IMR-90 (cell line): Measurements from ENCODE around the gene DGKH. TPM values are rescaled to one million over a fixed set of nuclear protein-coding genes. Genes with fewer than 3 reads are reported as not detected.

Experiments used
- ATAC-seq: fragments of 200-7000 bp; cut with Tn5 transposase; 2 replicates; pipeline ENCODE4 v1.9.1; 2020; ENCODE audit warnings: low read depth, mild to moderate bottlenecking, moderate library complexity
- BruUV-seq: library from RNA; stranded (reverse); fragments of 400-500 nt; replicated peaks from 2 replicates; lab custom pipeline; 2021; lab: Mats Ljungman, UMichigan
- CTCF ChIA-PET: fragments of 300-600 bp; formaldehyde crosslinking; extraction: SDS; loops from one replicate; lab custom pipeline; 2021; ENCODE audit warnings: antibody characterized with exemption; lab: Yijun Ruan, JAX
- POLR2A ChIA-PET: fragments of 300-600 bp; sonication (Branson Sonifier 250); formaldehyde crosslinking; loops from one replicate; lab custom pipeline; 2022; ENCODE audit warnings: antibody characterized with exemption; ENCODE audit not compliant: unreplicated experiment; lab: Charles Lee
- DNase-seq: peaks from one replicate; pipeline ENCODE4 v3.0.0; 2013
- H2AFZ ChIP-seq: replicated peaks from 2 replicates; pipeline ENCODE3; 2013; ENCODE audit warnings: low read length, mild to moderate bottlenecking; ENCODE audit not compliant: poor library complexity
- H2AK5ac ChIP-seq: 2 replicates; pipeline ENCODE4 v1.6.1; 2013; ENCODE audit warnings: low read depth, low read length, inconsistent platforms
- H2AK9ac ChIP-seq: replicated peaks from 2 replicates; pipeline ENCODE3; 2013; ENCODE audit warnings: mild to moderate bottlenecking, low read depth, low read length, moderate library complexity; ENCODE audit not compliant: poor library complexity
- H2BK120ac ChIP-seq: 2 replicates; pipeline ENCODE4 v1.6.1; 2013; ENCODE audit warnings: low read depth, low read length, inconsistent platforms
- H2BK15ac ChIP-seq: 3 replicates; pipeline ENCODE4 v1.6.1; 2013; ENCODE audit warnings: low read depth, low read length, inconsistent platforms
- H2BK20ac ChIP-seq: 2 replicates; pipeline ENCODE4 v1.6.1; 2013; ENCODE audit warnings: low read depth, mild to moderate bottlenecking, inconsistent platforms, low read length, moderate library complexity
- H2BK5ac ChIP-seq: 2 replicates; pipeline ENCODE4 v1.6.1; 2013; ENCODE audit warnings: mild to moderate bottlenecking, low read depth, low read length, inconsistent platforms; ENCODE audit not compliant: poor library complexity, severe bottlenecking
- H3K14ac ChIP-seq: replicated peaks from 2 replicates; pipeline ENCODE4 v1.6.1; 2013; ENCODE audit warnings: low read depth, low read length, inconsistent platforms
- H3K18ac ChIP-seq: 2 replicates; pipeline ENCODE4 v1.6.1; 2013; ENCODE audit warnings: low read depth, low read length, control low read depth
- H3K23ac ChIP-seq: 2 replicates; pipeline ENCODE4 v1.6.1; 2013; ENCODE audit warnings: low read depth, low read length, inconsistent platforms
- H3K27ac ChIP-seq: 2 replicates; pipeline ENCODE4 v1.5.1; 2013; ENCODE audit warnings: mild to moderate bottlenecking, control low read depth, low read length; ENCODE audit not compliant: insufficient read depth
- H3K27me3 ChIP-seq: 2 replicates; pipeline ENCODE4 v1.6.1; 2013; ENCODE audit warnings: low read length; ENCODE audit not compliant: control insufficient read depth, insufficient read depth
- H3K36me3 ChIP-seq: 2 replicates; pipeline ENCODE4 v1.6.1; 2013; ENCODE audit warnings: low read length, mixed read lengths; ENCODE audit not compliant: control insufficient read depth, insufficient read depth
- H3K4ac ChIP-seq: 2 replicates; pipeline ENCODE4 v1.6.1; 2013; ENCODE audit warnings: low read depth, low read length, inconsistent platforms
- H3K4me1 ChIP-seq: 2 replicates; pipeline ENCODE4 v1.6.1; 2013; ENCODE audit warnings: low read length, mixed read lengths; ENCODE audit not compliant: control insufficient read depth, insufficient read depth
- H3K4me2 ChIP-seq: 2 replicates; pipeline ENCODE4 v1.6.1; 2013; ENCODE audit warnings: low read depth, mild to moderate bottlenecking, control low read depth, low read length, moderate library complexity
- H3K4me3 ChIP-seq: 2 replicates; pipeline ENCODE4 v1.5.1; 2013; ENCODE audit warnings: low read depth, mild to moderate bottlenecking, control low read depth, low read length, moderate library complexity; ENCODE audit not compliant: insufficient read depth
- H3K56ac ChIP-seq: 2 replicates; pipeline ENCODE4 v1.6.1; 2013; ENCODE audit warnings: low read length, inconsistent platforms; ENCODE audit not compliant: insufficient read depth; ENCODE audit errors: extremely low read depth
- H3K79me1 ChIP-seq, 2 experiments: 2 replicates each; pipeline ENCODE4 v1.6.1; 2013; ENCODE audit warnings: low read length in 2 of 2, inconsistent platforms in 1 of 2, low read depth in 1 of 2
- H3K9ac ChIP-seq: 2 replicates; pipeline ENCODE4 v1.6.1; 2013; ENCODE audit warnings: low read depth, low read length, control low read depth
- H3K9me1 ChIP-seq: 2 replicates; pipeline ENCODE4 v1.6.1; 2013; ENCODE audit warnings: low read length, inconsistent platforms; ENCODE audit not compliant: insufficient read depth
- H3K9me3 ChIP-seq: 2 replicates; pipeline ENCODE4 v1.6.1; 2013; ENCODE audit warnings: low read length; ENCODE audit not compliant: control insufficient read depth, insufficient read depth
- H4K20me1 ChIP-seq: 2 replicates; pipeline ENCODE4 v1.6.1; 2013; ENCODE audit warnings: low read length, inconsistent platforms; ENCODE audit not compliant: insufficient read depth
- H4K5ac ChIP-seq: 2 replicates; pipeline ENCODE4 v1.6.1; 2013; ENCODE audit warnings: mild to moderate bottlenecking, low read depth, low read length, control low read depth
- H4K8ac ChIP-seq, 2 experiments: 2 replicates each; pipeline ENCODE4 v1.6.1; 2013; ENCODE audit warnings: low read depth in 2 of 2, low read length in 2 of 2, control low read depth in 1 of 2, inconsistent platforms in 1 of 2
- H4K91ac ChIP-seq: 2 replicates; pipeline ENCODE4 v1.6.1; 2013; ENCODE audit warnings: low read depth, low read length, inconsistent platforms; ENCODE audit not compliant: insufficient read depth
- FOS ChIP-seq: fragments of 150-350 bp; IDR thresholded peaks from 2 replicates; pipeline ENCODE4 v1.6.1; 2016; ENCODE audit warnings: low read depth, low read length
- dilution Hi-C: fragments of 300-500 bp; cut with HindIII; formaldehyde crosslinking; loops from one replicate; pipeline ENCODE4 v1.14.3; 2018; ENCODE audit warnings: low sequenced_read_pairs; ENCODE audit not compliant: unreplicated experiment
- in situ Hi-C: fragments of 300-500 bp; cut with MboI; formaldehyde crosslinking; loops from 3 replicates; pipeline ENCODE4 v1.14.3; 2019; ENCODE audit warnings: low sequenced_read_pairs, inconsistent platforms, mixed read lengths
- intact Hi-C: fragments of 100-400 bp; cut with micrococcal nuclease; formaldehyde crosslinking; loops from 2 replicates; pipeline ENCODE4 v1.10.0; 2022
- polyA plus RNA-seq, 3 experiments: library from polyadenylated mRNA; depleted of rRNA; stranded (reverse); fragments of >200 nt; gene quantifications; 2 replicates each; pipeline ENCODE4 v1.2.3, GENCODE V29; 2012; ENCODE audit warnings: low replicate concordance in 1 of 3
- total RNA-seq: library from RNA; depleted of rRNA; stranded (reverse); fragments of >200 nt; gene quantifications from 2 replicates; pipeline ENCODE4 v1.2.3, GENCODE V29; 2012
- TF ChIP-seq, protein P1 (sequence below): conservative IDR thresholded peaks from 2 replicates; pipeline ENCODE4 v1.5.1; 2012; ENCODE audit warnings: mild to moderate bottlenecking, low read depth, low read length, improper control_type of control experiment

DGKH gene
- total and polyA plus RNA-seq, 2 of the 4 experiments (the other 2 are of a cell fraction) = 2.0 to 13.4 TPM

DNA sequence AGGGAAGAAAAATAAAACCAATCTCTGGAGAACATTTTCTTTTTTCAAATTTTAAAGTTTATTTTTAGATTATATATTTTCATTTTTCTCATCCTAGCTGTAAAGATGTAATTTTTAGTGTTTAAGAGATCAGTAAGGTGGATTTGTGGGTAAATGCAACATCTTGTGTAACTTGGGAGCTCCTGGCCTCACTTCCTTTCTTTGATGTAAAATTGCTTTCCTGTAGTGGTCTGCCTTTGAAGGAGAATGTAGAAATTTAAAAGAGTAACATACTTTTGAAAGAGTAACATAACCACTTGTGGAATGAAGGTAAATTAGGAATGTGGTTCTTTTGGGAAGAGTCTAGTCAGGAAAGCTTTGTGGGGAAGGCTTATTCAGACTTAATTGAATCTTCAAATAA, 127.8 kb downstream of the DGKH start:
- intact Hi-C loops = no loop called here
- DNase-seq = no peak

More for the DNA sequence above, 127.8 kb downstream of the DGKH start:
- Histone ChIP-seq H2AFZ (no peak overlapping the region), H3K36me3 (peaks cover 5% of the 10 kb centered on the region), H3K14ac (no peak overlapping the region), H2BK20ac (no peak overlapping the region), H4K20me1 (peaks cover 7% of the 10 kb centered on the region; the same call in 1 of the 2 replicates), H3K9me1 (peaks cover under 1% of the 10 kb centered on the region; the same call in 1 of the 2 replicates), H2AK5ac (no peak overlapping the region), H2BK120ac (no peak overlapping the region), H4K91ac (no peak overlapping the region), H3K9me3 (no peaks in the 10 kb centered on the region), H3K27ac (no peak overlapping the region), H3K4me2 (no peak overlapping the region), H3K79me1 (no peaks in the 10 kb centered on the region), H3K4me3 (no peak overlapping the region), H3K23ac (no peak overlapping the region), H3K4me1 (peaks cover 4% of the 10 kb centered on the region), H2BK5ac (no peak overlapping the region), H3K56ac (no peak overlapping the region), H3K18ac (no peak overlapping the region), H4K8ac (no peak overlapping the region), H3K9ac (no peak overlapping the region), H2BK15ac (no peak overlapping the region), H3K4ac (no peak overlapping the region), H3K27me3 (no peaks in the 10 kb centered on the region), H4K5ac (no peak overlapping the region), H2AK9ac (no peak overlapping the region)
- no peak for ATAC-seq
- dilution Hi-C loops = no loop called here
- in situ Hi-C loops = no loop called here
- ChIA-PET CTCF (no interaction called here), POLR2A (no interaction called here)
- BruUV-seq = no TSS peak
- TF ChIP-seq, protein P1, sequence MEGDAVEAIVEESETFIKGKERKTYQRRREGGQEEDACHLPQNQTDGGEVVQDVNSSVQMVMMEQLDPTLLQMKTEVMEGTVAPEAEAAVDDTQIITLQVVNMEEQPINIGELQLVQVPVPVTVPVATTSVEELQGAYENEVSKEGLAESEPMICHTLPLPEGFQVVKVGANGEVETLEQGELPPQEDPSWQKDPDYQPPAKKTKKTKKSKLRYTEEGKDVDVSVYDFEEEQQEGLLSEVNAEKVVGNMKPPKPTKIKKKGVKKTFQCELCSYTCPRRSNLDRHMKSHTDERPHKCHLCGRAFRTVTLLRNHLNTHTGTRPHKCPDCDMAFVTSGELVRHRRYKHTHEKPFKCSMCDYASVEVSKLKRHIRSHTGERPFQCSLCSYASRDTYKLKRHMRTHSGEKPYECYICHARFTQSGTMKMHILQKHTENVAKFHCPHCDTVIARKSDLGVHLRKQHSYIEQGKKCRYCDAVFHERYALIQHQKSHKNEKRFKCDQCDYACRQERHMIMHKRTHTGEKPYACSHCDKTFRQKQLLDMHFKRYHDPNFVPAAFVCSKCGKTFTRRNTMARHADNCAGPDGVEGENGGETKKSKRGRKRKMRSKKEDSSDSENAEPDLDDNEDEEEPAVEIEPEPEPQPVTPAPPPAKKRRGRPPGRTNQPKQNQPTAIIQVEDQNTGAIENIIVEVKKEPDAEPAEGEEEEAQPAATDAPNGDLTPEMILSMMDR = no peak
- no peak for TF ChIP-seq FOS
